D721Med (cell line): ENCODE results near the gene SMIM13.

Source experiments
- DNase-seq: peaks from one replicate; pipeline ENCODE4 v3.0.0; 2011; ENCODE audit warnings: low spot score; ENCODE audit not compliant: insufficient read length
- FAIRE-seq: peaks from 2 replicates; lab custom pipeline; 2011; peaks lifted over from hg19 to GRCh38; lab: Jason Lieb, UNC
- CTCF ChIP-seq: IDR thresholded peaks from 2 replicates; pipeline ENCODE4 v1.5.1; 2012; ENCODE audit warnings: mild to moderate bottlenecking, control low read depth; ENCODE audit not compliant: insufficient read depth; ENCODE audit errors: missing control alignments

Gene SMIM13

GRCh38 chr6:11055127-11055627 is 38.5 kb upstream of the SMIM13 start:
- TF ChIP-seq CTCF: no peak
- no peak for FAIRE-seq
- no peak for DNase-seq

- DNase-seq: no peak
- no peak for TF ChIP-seq CTCF
- FAIRE-seq: no peak
These were observed 36.8 kb upstream of the SMIM13 start for GRCh38 chr6:11056871-11057270.

GRCh38 chr6:11058406-11058805 is 35.2 kb upstream of the SMIM13 start:
- no peak for TF ChIP-seq CTCF
- DNase-seq (no peak), FAIRE-seq (no peak)

- no peak for TF ChIP-seq CTCF
- DNase-seq: no peak
- FAIRE-seq: no peak
These were observed 31.6 kb upstream of the SMIM13 start for GRCh38 chr6:11062083-11062482.

GRCh38 chr6:11062715-11063114 is 30.9 kb upstream of the SMIM13 start:
- no peak for TF ChIP-seq CTCF
- no peak for DNase-seq
- peak; percentile 51 for FAIRE-seq

- DNase-seq: no peak
- TF ChIP-seq CTCF: no peak
- peak; percentile 93 for FAIRE-seq
These were observed 28.8 kb upstream of the SMIM13 start for GRCh38 chr6:11064836-11065235.

GRCh38 chr6:11065436-11066202 is 28.0 kb upstream of the SMIM13 start:
- FAIRE-seq: peak; percentile 84
- DNase-seq: no peak

More at GRCh38 chr6:11065436-11066202, 28.0 kb upstream of the SMIM13 start:
- TF ChIP-seq CTCF: no peak
